DOHH2 (cell line): ENCODE measurements around the gene KAT6B.

Source experiments
- H3F3A ChIP-seq: fragments of 200-600 bp; sonication (generic), shearing (Covaris generic); 2 replicates; pipeline ENCODE4 v1.6.0; 2016; ENCODE audit warnings: antibody characterized with exemption, mild to moderate bottlenecking; ENCODE audit not compliant: control insufficient read depth, insufficient read depth
- H3K27ac ChIP-seq: fragments of 200-600 bp; sonication (generic); 2 replicates; pipeline ENCODE4 v1.5.1; 2014; ENCODE audit warnings: low read depth, mild to moderate bottlenecking, low read length, moderate library complexity
- H3K27me3 ChIP-seq: fragments of 200-600 bp; sonication (generic); 2 replicates; pipeline ENCODE4 v1.6.1; 2014; ENCODE audit warnings: mild to moderate bottlenecking, low read length, mixed read lengths; ENCODE audit not compliant: control insufficient read depth
- H3K36me3 ChIP-seq: fragments of 200-600 bp; sonication (generic); 2 replicates; pipeline ENCODE4 v1.6.1; 2014; ENCODE audit warnings: mild to moderate bottlenecking, low read length, moderate library complexity, mixed read lengths; ENCODE audit not compliant: control insufficient read depth
- H3K4me1 ChIP-seq: fragments of 200-600 bp; sonication (generic); 2 replicates; pipeline ENCODE4 v1.6.1; 2014; ENCODE audit warnings: mild to moderate bottlenecking, low read length, mixed read lengths; ENCODE audit not compliant: control insufficient read depth
- H3K4me2 ChIP-seq: fragments of 200-600 bp; sonication (generic); 2 replicates; pipeline ENCODE4 v1.6.0; 2014; ENCODE audit warnings: mild to moderate bottlenecking, low read length, moderate library complexity
- H3K4me3 ChIP-seq: fragments of 200-600 bp; sonication (generic); 2 replicates; pipeline ENCODE4 v1.5.1; 2014; ENCODE audit warnings: mild to moderate bottlenecking, low read length, mixed read lengths
- H3K79me2 ChIP-seq: fragments of 200-600 bp; sonication (generic); 2 replicates; pipeline ENCODE4 v1.6.1; 2014; ENCODE audit warnings: mild to moderate bottlenecking, low read length, mixed read lengths; ENCODE audit not compliant: control insufficient read depth
- H3K9me2 ChIP-seq: fragments of 200-600 bp; sonication (generic); replicated peaks from 2 replicates; pipeline ENCODE4 v1.6.1; 2014; ENCODE audit warnings: mild to moderate bottlenecking, low read length, mixed read lengths; ENCODE audit not compliant: control insufficient read depth
- H3K9me3 ChIP-seq: fragments of 200-600 bp; sonication (generic); 2 replicates; pipeline ENCODE4 v1.6.1; 2014; ENCODE audit warnings: antibody characterized with exemption, low read length, mixed read lengths; ENCODE audit not compliant: control insufficient read depth, insufficient read depth
- H4K20me1 ChIP-seq: fragments of 200-600 bp; sonication (generic); 2 replicates; pipeline ENCODE4 v1.6.0; 2014; ENCODE audit warnings: low read depth, mild to moderate bottlenecking, antibody characterized with exemption, low read length, moderate library complexity; ENCODE audit not compliant: control insufficient read depth, insufficient read depth
- EZH2phosphoT487 ChIP-seq: fragments of 200-600 bp; sonication (generic); IDR thresholded peaks from 2 replicates; pipeline ENCODE4 v1.6.1; 2017; ENCODE audit warnings: borderline replicate concordance, mild to moderate bottlenecking, antibody characterized with exemption, low read length, moderate library complexity, mixed read lengths
- TF ChIP-seq, protein P1 (sequence below): fragments of 200-600 bp; sonication (generic); IDR thresholded peaks from one replicate; pipeline ENCODE4 v1.5.1; 2014; ENCODE audit warnings: antibody characterized with exemption, mild to moderate bottlenecking, low read depth, low read length; ENCODE audit not compliant: poor library complexity, severe bottlenecking

KAT6B gene

GRCh38 chr10:74852381-74852780, 26.0 kb downstream of the KAT6B start:
- H3K9me3 ChIP-seq = no peaks in the 10 kb centered on the region
- peak overlapping the region; percentile 42 for H3K27ac ChIP-seq
- peaks cover 14% of the 10 kb centered on the region for H3K36me3 ChIP-seq
- no peak for TF ChIP-seq EZH2phosphoT487
- peaks cover 58% of the 10 kb centered on the region for H3K4me1 ChIP-seq
- H3K4me2 ChIP-seq = peak overlapping the region; percentile 30
- H3K27me3 ChIP-seq = no peaks in the 10 kb centered on the region
- peaks cover 18% of the 10 kb centered on the region for H3F3A ChIP-seq
- H3K4me3 ChIP-seq = no peak overlapping the region
- no peaks in the 10 kb centered on the region for H3K9me2 ChIP-seq
- peaks cover 90% of the 10 kb centered on the region for H3K79me2 ChIP-seq
- no peaks in the 10 kb centered on the region for H4K20me1 ChIP-seq

DNA sequence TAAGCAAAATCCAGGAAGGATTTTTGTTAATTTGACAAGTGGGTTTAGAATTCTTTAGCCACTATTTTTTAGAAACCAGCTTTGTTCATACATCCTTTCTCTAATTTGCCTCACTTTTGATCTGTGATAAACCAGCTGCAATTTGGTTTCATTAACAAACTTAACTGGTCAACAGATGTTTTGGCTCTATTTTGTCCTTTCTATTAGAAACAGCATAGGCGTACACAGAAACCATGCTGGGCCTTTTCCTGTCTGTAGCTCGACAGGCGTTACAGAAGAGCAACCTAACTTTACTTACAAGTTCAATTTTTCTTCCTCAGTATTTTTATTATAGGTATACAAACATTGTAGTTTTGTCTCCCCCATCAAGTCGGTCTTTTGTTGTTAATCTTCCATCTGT, 28.2 kb downstream of the KAT6B start:
- no peaks in the 10 kb centered on the region for H4K20me1 ChIP-seq
- no peaks in the 10 kb centered on the region for H3K9me2 ChIP-seq
- no peaks in the 10 kb centered on the region for H3K27me3 ChIP-seq
- H3K27ac ChIP-seq = peak overlapping the region; percentile 86
- peaks cover 86% of the 10 kb centered on the region for H3K79me2 ChIP-seq
- peak overlapping the region; percentile 78 for H3K4me2 ChIP-seq
- peak overlapping the region; percentile 49 for H3K4me3 ChIP-seq
- peaks cover 14% of the 10 kb centered on the region for H3K36me3 ChIP-seq
- TF ChIP-seq EZH2phosphoT487 = no peak
- TF ChIP-seq, protein P1, sequence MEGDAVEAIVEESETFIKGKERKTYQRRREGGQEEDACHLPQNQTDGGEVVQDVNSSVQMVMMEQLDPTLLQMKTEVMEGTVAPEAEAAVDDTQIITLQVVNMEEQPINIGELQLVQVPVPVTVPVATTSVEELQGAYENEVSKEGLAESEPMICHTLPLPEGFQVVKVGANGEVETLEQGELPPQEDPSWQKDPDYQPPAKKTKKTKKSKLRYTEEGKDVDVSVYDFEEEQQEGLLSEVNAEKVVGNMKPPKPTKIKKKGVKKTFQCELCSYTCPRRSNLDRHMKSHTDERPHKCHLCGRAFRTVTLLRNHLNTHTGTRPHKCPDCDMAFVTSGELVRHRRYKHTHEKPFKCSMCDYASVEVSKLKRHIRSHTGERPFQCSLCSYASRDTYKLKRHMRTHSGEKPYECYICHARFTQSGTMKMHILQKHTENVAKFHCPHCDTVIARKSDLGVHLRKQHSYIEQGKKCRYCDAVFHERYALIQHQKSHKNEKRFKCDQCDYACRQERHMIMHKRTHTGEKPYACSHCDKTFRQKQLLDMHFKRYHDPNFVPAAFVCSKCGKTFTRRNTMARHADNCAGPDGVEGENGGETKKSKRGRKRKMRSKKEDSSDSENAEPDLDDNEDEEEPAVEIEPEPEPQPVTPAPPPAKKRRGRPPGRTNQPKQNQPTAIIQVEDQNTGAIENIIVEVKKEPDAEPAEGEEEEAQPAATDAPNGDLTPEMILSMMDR = no peak
- H3F3A ChIP-seq = peaks cover 15% of the 10 kb centered on the region
- H3K9me3 ChIP-seq = no peaks in the 10 kb centered on the region
- peaks cover 49% of the 10 kb centered on the region for H3K4me1 ChIP-seq

DNA sequence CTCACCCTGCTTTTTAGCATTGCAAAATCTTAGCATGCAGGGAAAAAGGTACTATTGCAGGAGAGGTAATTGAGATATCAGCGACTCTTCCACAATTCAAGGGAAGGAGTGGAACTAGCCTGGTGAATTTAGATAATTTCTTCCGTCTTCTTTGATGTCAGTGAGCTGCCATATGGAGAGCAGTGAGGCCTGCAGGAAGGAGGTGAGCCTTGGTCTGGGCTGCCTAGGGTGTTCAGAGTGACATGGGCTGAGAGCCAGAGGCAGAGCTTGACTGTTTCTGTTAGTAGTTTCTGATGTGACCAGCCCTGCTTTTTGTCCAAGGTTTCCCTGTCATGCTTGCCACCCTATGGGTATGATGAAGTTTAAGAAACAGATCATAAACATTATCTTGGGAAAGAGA, 28.6 kb downstream of the KAT6B start:
- peak overlapping the region; percentile 78 for H3K4me2 ChIP-seq
- peaks cover 85% of the 10 kb centered on the region for H3K79me2 ChIP-seq
- peak overlapping the region; percentile 49 for H3K4me3 ChIP-seq
- H4K20me1 ChIP-seq = no peaks in the 10 kb centered on the region
- H3K4me1 ChIP-seq = peaks cover 45% of the 10 kb centered on the region
- peaks cover 14% of the 10 kb centered on the region for H3K36me3 ChIP-seq
- H3K27ac ChIP-seq = peak overlapping the region; percentile 86
- no peaks in the 10 kb centered on the region for H3K9me2 ChIP-seq
- peaks cover 15% of the 10 kb centered on the region for H3F3A ChIP-seq
- no peaks in the 10 kb centered on the region for H3K9me3 ChIP-seq
- H3K27me3 ChIP-seq = no peaks in the 10 kb centered on the region
- no peak for TF ChIP-seq EZH2phosphoT487
- TF ChIP-seq, protein P1 = no peak

DNA sequence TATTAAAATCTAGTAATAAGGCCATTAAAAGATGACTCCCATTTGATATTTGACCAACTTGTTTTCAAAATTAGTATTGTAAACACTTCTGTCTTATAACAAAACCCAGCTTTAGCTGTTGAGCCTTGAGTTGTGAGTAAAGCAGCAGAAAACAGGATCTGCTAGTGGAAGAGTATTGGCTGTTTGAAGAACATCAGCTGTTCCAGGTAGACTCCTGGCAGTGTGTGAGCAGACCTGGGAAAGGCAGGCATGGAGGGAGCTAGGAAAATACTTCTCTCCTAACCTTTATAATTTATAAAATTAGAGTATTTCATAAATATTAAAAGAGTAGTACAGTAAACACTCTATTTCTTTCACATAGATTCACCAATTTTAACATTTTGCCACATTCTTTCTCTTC, 29.0 kb downstream of the KAT6B start:
- TF ChIP-seq, protein P1 = no peak
- TF ChIP-seq EZH2phosphoT487 = no peak
- Histone ChIP-seq H3F3A (peaks cover 15% of the 10 kb centered on the region), H3K4me2 (peak overlapping the region; percentile 78), H3K9me3 (no peaks in the 10 kb centered on the region), H3K79me2 (peaks cover 84% of the 10 kb centered on the region), H3K9me2 (no peaks in the 10 kb centered on the region), H3K4me3 (peak overlapping the region; percentile 49; the same call in 1 of the 2 replicates), H3K27me3 (no peaks in the 10 kb centered on the region), H3K27ac (peak overlapping the region; percentile 86; the same call in 1 of the 2 replicates), H3K4me1 (peaks cover 41% of the 10 kb centered on the region), H4K20me1 (no peaks in the 10 kb centered on the region), H3K36me3 (peaks cover 14% of the 10 kb centered on the region)
